GM13977 (cell line): ENCODE measurements around the gene SLC7A8.

Experiments used
- DNase-seq: peaks from one replicate; pipeline ENCODE4 v3.0.0; 2012; ENCODE audit warnings: low spot score
- CTCF ChIP-seq: IDR thresholded peaks from 2 replicates; pipeline ENCODE4 v1.5.1; 2012; ENCODE audit warnings: mild to moderate bottlenecking, control low read depth; ENCODE audit not compliant: insufficient read depth; ENCODE audit errors: extremely low read depth, missing control alignments
- in situ Hi-C: fragments of 300-500 bp; cut with MboI; formaldehyde crosslinking; loops from one replicate; pipeline ENCODE4 v1.12.0; 2022; ENCODE audit warnings: low sequenced_read_pairs, low pct_unique_long_range_greater_than_20kb, mixed read lengths, inconsistent platforms; ENCODE audit not compliant: unreplicated experiment

Gene SLC7A8

GRCh38 chr14:23145794-23146350 is 37.6 kb downstream of the SLC7A8 start:
- no peak for DNase-seq
- in situ Hi-C loops = no loop called here
- TF ChIP-seq CTCF = no peak

- no peak for TF ChIP-seq CTCF
- DNase-seq = no peak
- in situ Hi-C loops = no loop called here
These were observed 39.5 kb downstream of the SLC7A8 start for GRCh38 chr14:23143911-23144310.

GRCh38 chr14:23142826-23143225 is 40.6 kb downstream of the SLC7A8 start:
- no peak for DNase-seq
- in situ Hi-C loops = no loop called here
- TF ChIP-seq CTCF = no peak

GRCh38 chr14:23141706-23142444 is 41.6 kb downstream of the SLC7A8 start:
- no peak for DNase-seq
- in situ Hi-C loops = no loop called here
- TF ChIP-seq CTCF = no peak

GRCh38 chr14:23140371-23140770 is 43.1 kb downstream of the SLC7A8 start:
- no peak for DNase-seq
- in situ Hi-C loops = no loop called here

GRCh38 chr14:23139874-23140273 is 43.6 kb downstream of the SLC7A8 start:
- in situ Hi-C loops = no loop called here
- no peak for DNase-seq
- no peak for TF ChIP-seq CTCF

More at GRCh38 chr14:23140371-23140770, 43.1 kb downstream of the SLC7A8 start:
- TF ChIP-seq CTCF = no peak
